HL-60/S4 (cell line): Measurements from ENCODE around the gene SATB1.

ENCODE experiments used
- in situ Hi-C: fragments of 300-500 bp; cut with MboI; formaldehyde crosslinking; loops from 2 replicates; pipeline ENCODE4 v1.14.3; 2022; ENCODE audit warnings: low sequenced_read_pairs

Gene SATB1

GRCh38 chr3:18402239-18402799 is 22.8 kb downstream of the SATB1 start:
- in situ Hi-C loops, result no loop called here

GRCh38 chr3:18401300-18401961 is 23.7 kb downstream of the SATB1 start:
- in situ Hi-C loops, result no loop called here

- in situ Hi-C loops, result no loop called here
These were observed 26.7 kb downstream of the SATB1 start for GRCh38 chr3:18398448-18398847.

DNA sequence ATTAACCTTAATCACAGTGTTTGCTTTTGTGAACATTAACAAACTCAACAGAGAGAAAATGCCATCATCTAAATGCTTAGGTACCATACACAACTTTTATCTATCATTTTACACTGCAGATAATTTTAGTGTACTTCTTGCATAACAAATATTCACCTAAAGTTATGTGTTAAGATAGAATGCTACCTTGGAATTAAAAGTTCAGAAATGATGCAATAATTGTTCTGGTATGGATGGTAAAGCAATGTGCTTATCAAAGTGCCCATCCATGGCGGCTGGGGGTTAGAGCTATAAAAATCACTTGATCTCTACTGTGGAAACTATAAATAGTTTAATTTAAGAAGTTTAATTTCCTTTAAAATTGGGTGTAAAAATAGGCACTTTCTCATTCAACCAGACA is 28.7 kb downstream of the SATB1 start:
- in situ Hi-C loops, result no loop called here

- in situ Hi-C loops, result no loop called here
These were observed 30.6 kb downstream of the SATB1 start for GRCh38 chr3:18394384-18394995.

DNA sequence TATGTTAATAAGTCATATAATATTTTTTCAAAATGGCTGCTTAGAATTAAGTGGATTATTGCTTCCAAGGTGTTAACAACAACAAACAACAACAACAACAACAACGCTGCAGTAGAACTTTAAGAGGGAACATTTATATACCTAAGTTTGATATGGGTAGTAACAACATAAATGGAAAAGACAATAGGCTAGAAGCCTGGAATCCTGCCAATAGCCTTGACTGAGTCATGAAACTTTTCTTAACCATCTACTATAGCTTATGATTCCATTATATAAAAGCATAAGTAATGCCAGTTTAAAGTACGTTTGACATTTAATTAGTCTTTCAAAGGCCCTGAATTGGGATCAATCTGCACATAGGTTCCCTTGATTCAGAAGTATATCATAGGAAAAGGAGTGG is 31.2 kb downstream of the SATB1 start:
- in situ Hi-C loops, result no loop called here

DNA sequence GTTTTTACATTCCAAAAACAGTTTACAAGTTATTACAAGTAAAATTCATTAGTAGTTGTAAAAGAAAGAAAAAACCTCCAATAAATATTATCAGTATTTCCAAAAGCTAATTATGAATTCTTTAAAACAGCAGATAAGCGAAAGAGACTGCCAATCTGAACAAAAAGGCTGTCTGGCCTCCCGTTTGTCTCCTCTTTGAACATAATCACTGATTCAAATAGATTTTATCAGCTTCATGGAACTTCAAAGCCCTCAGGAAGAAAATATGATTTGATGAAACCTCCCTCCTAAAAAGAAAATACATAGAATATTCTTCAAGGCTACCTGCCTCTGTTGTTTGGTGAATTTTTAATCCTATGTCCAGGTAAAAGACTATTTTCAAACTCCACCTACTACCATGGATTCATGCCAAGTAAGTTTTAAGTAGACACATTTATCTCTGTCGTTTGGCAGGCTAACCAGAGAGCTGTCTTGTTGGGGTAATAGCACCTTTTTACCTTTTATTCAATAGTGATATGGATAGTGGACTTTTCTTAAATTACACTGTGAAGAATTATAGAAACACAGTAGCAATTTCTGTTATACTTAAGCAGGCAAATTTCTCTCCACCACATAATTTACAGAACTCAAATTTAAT is 35.0 kb downstream of the SATB1 start:
- in situ Hi-C loops, result no loop called here

- in situ Hi-C loops, result no loop called here
These were observed 35.9 kb downstream of the SATB1 start for GRCh38 chr3:18389108-18389733.

GRCh38 chr3:18386274-18386890 is 38.8 kb downstream of the SATB1 start:
- in situ Hi-C loops, result no loop called here

GRCh38 chr3:18385706-18386105 is 39.4 kb downstream of the SATB1 start:
- in situ Hi-C loops, result no loop called here

GRCh38 chr3:18382760-18383369 is 42.3 kb downstream of the SATB1 start:
- in situ Hi-C loops, result no loop called here

DNA sequence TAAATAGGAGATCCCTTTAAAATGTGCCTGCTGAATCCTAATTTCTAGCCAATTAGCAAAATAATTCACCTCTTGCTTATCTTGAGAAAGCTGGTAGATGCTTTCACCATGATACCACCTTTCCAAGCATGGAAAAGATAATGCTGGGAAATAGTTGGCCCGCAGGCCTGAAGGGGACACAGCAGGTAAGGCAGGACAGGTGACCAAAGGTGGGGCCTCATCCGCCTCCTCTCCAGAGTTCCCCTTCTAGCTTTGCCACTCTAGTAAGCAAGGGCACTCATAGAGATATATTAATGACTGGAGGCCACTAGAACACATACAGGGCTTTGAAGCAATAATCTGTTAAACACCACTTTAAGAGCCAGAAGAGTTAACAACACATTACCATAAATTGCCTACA is 45.5 kb downstream of the SATB1 start:
- in situ Hi-C loops, result no loop called here

DNA sequence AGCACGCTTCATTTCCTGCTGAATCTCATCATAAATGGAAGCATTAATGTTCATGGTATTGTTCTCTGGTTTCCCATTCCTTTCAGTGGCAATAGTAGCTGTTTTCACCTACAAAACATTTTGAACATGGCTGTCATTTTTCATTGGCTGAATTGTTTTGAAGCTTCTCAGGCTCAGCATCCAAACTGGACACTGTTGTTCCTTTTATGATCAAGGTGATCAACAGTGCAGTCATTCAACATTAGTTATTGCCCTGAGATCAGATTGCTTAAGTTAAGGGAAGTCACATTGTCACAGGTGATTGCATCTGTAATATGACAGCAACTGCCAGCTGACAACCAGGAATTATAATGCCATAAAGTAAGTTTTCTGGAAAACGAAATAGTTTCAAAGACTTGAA is 46.9 kb downstream of the SATB1 start:
- in situ Hi-C loops, result no loop called here

DNA sequence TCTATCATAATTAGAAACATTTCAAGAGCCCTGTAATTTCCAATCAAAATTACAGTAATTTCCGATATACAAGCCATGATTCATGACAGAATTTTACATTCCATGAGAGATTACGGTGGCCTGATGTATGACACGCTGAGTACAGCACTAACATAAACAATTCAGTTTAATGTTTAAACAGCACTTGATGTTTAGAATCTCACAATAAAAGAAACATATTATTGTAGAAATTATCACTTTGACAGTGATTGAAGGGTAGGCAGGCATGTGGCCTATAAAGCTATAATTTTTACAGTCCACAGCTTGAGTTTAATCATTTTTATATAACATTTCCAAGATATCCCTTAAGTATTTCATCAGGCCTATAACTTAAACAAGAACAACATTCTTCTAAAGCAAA is 48.5 kb downstream of the SATB1 start:
- in situ Hi-C loops, result no loop called here

DNA sequence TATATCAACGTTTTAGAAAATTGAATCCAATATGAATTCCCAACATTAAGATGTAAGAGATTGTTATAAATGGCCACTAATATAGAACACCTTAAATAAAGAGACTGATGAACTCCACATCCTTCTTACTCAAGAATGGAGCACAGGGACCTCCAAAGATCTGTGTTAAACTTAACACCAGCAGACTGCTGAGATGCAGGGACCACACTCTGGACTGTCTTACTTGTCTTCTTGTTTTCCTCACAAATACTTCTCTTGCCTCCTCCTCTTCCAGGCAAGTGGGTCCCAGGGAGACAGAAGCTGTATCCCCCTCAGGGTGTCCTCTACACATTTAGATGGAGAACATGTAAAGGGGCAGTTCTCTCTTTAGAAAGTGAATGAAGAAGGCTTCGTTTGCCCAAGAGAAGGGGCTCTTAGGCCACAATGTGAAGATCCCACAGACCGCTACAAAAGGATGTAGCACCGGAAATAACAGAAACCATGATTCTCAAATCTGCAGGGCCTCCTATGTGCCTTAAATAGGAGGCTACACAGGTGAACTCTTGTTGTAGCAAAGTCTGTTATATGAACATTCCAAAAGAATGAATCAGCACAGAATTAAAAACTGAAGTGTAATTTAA is 52.2 kb downstream of the SATB1 start:
- in situ Hi-C loops, result no loop called here

- in situ Hi-C loops, result no loop called here
These were observed 54.5 kb downstream of the SATB1 start for GRCh38 chr3:18370672-18371071.

DNA sequence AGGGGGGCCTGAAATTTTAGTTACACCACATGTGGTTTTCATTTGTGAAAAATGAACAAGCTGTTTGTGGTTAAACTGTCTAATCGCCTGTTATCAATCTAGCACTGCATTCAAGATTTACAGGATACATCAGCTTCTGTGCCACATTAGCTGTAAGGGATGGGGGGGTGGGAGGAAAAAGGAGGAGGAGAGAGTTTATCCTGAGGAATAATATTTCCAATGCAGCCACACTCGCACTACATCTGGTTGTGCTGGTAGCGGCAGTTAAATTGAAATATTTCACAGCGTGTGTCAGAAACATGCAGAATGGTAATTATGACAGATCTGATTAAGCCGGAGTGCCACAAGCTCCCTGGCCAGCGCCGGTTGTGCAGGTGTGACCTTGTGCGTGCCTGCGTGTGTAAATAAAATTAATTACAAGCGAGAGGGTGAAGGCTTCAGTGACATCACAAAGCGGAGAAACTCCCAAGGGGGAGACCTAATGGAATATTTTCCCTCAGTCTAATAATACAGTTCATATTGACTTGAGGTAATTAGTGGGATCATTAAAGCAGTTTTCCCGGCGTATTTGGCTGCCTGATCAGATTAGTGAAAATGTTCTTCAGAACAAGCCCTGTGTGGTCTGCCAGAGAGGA is 55.5 kb downstream of the SATB1 start:
- in situ Hi-C loops, result no loop called here

DNA sequence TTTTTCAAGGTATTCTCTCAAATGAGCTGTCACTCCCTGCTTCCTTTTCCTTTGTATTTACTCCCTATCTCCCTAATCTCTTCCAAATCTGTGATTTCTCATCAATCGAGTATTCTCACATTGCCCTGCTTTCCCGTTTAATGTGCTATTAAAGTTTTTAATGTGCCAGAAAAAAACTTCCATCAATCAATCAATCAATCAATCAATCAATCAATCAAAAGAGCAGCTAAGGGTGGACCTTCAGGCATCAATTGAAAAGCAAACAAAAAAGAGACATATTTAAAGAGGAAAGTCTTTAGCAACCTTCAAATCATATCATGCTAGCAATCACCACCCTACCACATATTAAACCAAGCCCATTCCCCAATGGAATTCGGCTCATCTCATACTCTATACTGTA is 58.9 kb downstream of the SATB1 start:
- in situ Hi-C loops, result no loop called here

DNA sequence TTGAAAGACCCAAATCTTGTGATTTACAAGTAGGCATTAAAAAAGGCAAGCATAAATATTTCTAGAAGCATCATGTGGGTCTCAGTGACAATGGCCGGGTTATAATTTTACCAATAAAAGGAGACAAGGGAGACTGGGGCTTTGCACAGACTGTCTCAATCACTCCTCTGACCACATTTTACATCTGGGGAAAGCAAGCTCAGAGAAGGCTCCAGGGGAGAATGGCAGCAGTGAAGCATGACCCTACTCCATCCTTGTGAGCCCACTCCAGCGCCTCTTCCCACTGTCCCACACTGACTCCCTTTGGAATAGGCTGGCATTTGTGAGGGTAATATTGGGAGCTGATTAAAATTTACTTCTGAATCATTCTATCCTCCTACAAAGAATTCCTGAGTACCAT is 61.8 kb downstream of the SATB1 start:
- in situ Hi-C loops, result no loop called here

- in situ Hi-C loops, result no loop called here
These were observed 67.4 kb downstream of the SATB1 start for GRCh38 chr3:18357747-18358146.
